ENCODE measurements around the gene HES4. TPM values are rescaled to one million over a fixed set of nuclear protein-coding genes. Genes with fewer than 3 reads are reported as not detected.

HES4 gene
- total RNA-seq, 1 experiment from 2014 or later = 18.5 TPM

GRCh38 chr1:956636-957035 is 43.3 kb downstream of the HES4 start:
- ChIA-PET POLR2A (ENCODE audit: low non-redundant PET) (no interaction called here), CTCF (no interaction called here)
- no peak overlapping the region for H3K4me3 ChIP-seq (ENCODE audit: low read depth, low read length, poor library complexity, severe bottlenecking)
- no peaks in the 10 kb centered on the region for H3K9me3 ChIP-seq (ENCODE audit: low read depth, low read length, poor library complexity, severe bottlenecking)
- no TSS peak for BruUV-seq (replicated peaks)
- H3K36me3 ChIP-seq (ENCODE audit: insufficient read depth, low read length, poor library complexity, severe bottlenecking) = peaks cover 53% of the 10 kb centered on the region
- TF ChIP-seq EZH2 (IDR thresholded peaks at IDR 0.05; ENCODE audit: borderline replicate concordance, low read depth, low read length, poor library complexity, severe bottlenecking) (no peak), CTCF (conservative IDR thresholded peaks at IDR 0.05; ENCODE audit: low read depth, low read length) (no peak)
- no peak overlapping the region for H3K27ac ChIP-seq (ENCODE audit: low read depth, low read length, poor library complexity, severe bottlenecking)
- DNase-seq (ENCODE audit: low spot score) = no peak
- intact Hi-C loops (cut with micrococcal nuclease; ENCODE audit: unreplicated experiment) = no loop called here
- no peaks in the 10 kb centered on the region for H3K27me3 ChIP-seq (replicated peaks; ENCODE audit: insufficient read depth, low read depth, low read length, poor library complexity)
- peaks cover 12% of the 10 kb centered on the region for H3K4me1 ChIP-seq (ENCODE audit: insufficient read depth, low read length, poor library complexity, severe bottlenecking)

GRCh38 chr1:955474-955873 is 44.4 kb downstream of the HES4 start:
- ChIA-PET POLR2A (ENCODE audit: low non-redundant PET) (no interaction called here), CTCF (interaction anchor here (1.3 kb wide), 1 partner anchor 50 kb away, joined by 4 read pairs; no protein-coding TSS in a partner anchor)
- TF ChIP-seq CTCF (conservative IDR thresholded peaks at IDR 0.05; ENCODE audit: low read depth, low read length) (no peak), EZH2 (IDR thresholded peaks at IDR 0.05; ENCODE audit: borderline replicate concordance, low read depth, low read length, poor library complexity, severe bottlenecking) (no peak)
- BruUV-seq (replicated peaks) = no TSS peak
- Histone ChIP-seq H3K4me1 (ENCODE audit: insufficient read depth, low read length, poor library complexity, severe bottlenecking) (peaks cover 12% of the 10 kb centered on the region), H3K9me3 (ENCODE audit: low read depth, low read length, poor library complexity, severe bottlenecking) (no peaks in the 10 kb centered on the region), H3K36me3 (ENCODE audit: insufficient read depth, low read length, poor library complexity, severe bottlenecking) (peaks cover 60% of the 10 kb centered on the region), H3K4me3 (ENCODE audit: low read depth, low read length, poor library complexity, severe bottlenecking) (no peak overlapping the region), H3K27me3 (replicated peaks; ENCODE audit: insufficient read depth, low read depth, low read length, poor library complexity) (no peaks in the 10 kb centered on the region), H3K27ac (ENCODE audit: low read depth, low read length, poor library complexity, severe bottlenecking) (no peak overlapping the region)
- intact Hi-C loops (cut with micrococcal nuclease; ENCODE audit: unreplicated experiment) = no loop called here
- no peak for DNase-seq (ENCODE audit: low spot score)

- TF ChIP-seq CTCF (conservative IDR thresholded peaks at IDR 0.05; ENCODE audit: low read depth, low read length) (no peak), EZH2 (IDR thresholded peaks at IDR 0.05; ENCODE audit: borderline replicate concordance, low read depth, low read length, poor library complexity, severe bottlenecking) (no peak)
- Histone ChIP-seq H3K27me3 (replicated peaks; ENCODE audit: insufficient read depth, low read depth, low read length, poor library complexity) (no peaks in the 10 kb centered on the region), H3K9me3 (ENCODE audit: low read depth, low read length, poor library complexity, severe bottlenecking) (no peaks in the 10 kb centered on the region), H3K4me1 (ENCODE audit: insufficient read depth, low read length, poor library complexity, severe bottlenecking) (peaks cover 12% of the 10 kb centered on the region), H3K27ac (ENCODE audit: low read depth, low read length, poor library complexity, severe bottlenecking) (no peak overlapping the region), H3K36me3 (ENCODE audit: insufficient read depth, low read length, poor library complexity, severe bottlenecking) (peaks cover 66% of the 10 kb centered on the region), H3K4me3 (ENCODE audit: low read depth, low read length, poor library complexity, severe bottlenecking) (no peak overlapping the region)
- no TSS peak for BruUV-seq (replicated peaks)
- DNase-seq (ENCODE audit: low spot score) = no peak
- ChIA-PET POLR2A (ENCODE audit: low non-redundant PET) (no interaction called here), CTCF (interaction anchor here (1.3 kb wide), 1 partner anchor 50 kb away, joined by 4 read pairs; no protein-coding TSS in a partner anchor)
- intact Hi-C loops (cut with micrococcal nuclease; ENCODE audit: unreplicated experiment) = no loop called here
Observed at GRCh38 chr1:954927-955326, 45.0 kb downstream of the HES4 start.

Measured in A673 (cell line).